Measurements from ENCODE around the gene DNAJC17.

- no peak for TF ChIP-seq PCBP2 (optimal IDR thresholded peaks at IDR 0.05; ENCODE audit: low read depth, low read length, poor library complexity, severe bottlenecking)
- TF ChIP-seq PBX3 (CRISPR knock-in tag; IDR thresholded peaks at IDR 0.05; ENCODE audit: borderline replicate concordance) = no peak
- no peak for TF ChIP-seq SP5 (CRISPR knock-in tag; IDR thresholded peaks at IDR 0.05; ENCODE audit: borderline replicate concordance, low read depth)
- no peak for TF ChIP-seq TERF1 (CRISPR knock-in tag; IDR thresholded peaks at IDR 0.05)
- no peak for TF ChIP-seq NR0B2 (CRISPR knock-in tag; IDR thresholded peaks at IDR 0.05)
- TF ChIP-seq ZNF224 (CRISPR knock-in tag; IDR thresholded peaks at IDR 0.05) = no peak
Observed at GRCh38 chr15:40773902-40774301, 33.4 kb downstream of the DNAJC17 start.

Data from HepG2 (cell line).